ENCODE measurements around the gene MAP3K14.

- TF ChIP-seq CTCF (conservative IDR thresholded peaks at IDR 0.05; ENCODE audit: low read length) (no peak), EZH2phosphoT487 (IDR thresholded peaks at IDR 0.05; ENCODE audit: borderline replicate concordance) (no peak)
Observed at GRCh38 chr17:45355087-45355486, 38.3 kb upstream of the MAP3K14 start.
